LNCAP (cell line): Measurements from ENCODE around the gene GAPDHS.

Experiments
- CTCF ChIP-seq: fragments of 450-650 bp; IDR thresholded peaks from 2 replicates; pipeline ENCODE4 v1.5.1; 2017; ENCODE audit warnings: mild to moderate bottlenecking

GAPDHS gene

DNA sequence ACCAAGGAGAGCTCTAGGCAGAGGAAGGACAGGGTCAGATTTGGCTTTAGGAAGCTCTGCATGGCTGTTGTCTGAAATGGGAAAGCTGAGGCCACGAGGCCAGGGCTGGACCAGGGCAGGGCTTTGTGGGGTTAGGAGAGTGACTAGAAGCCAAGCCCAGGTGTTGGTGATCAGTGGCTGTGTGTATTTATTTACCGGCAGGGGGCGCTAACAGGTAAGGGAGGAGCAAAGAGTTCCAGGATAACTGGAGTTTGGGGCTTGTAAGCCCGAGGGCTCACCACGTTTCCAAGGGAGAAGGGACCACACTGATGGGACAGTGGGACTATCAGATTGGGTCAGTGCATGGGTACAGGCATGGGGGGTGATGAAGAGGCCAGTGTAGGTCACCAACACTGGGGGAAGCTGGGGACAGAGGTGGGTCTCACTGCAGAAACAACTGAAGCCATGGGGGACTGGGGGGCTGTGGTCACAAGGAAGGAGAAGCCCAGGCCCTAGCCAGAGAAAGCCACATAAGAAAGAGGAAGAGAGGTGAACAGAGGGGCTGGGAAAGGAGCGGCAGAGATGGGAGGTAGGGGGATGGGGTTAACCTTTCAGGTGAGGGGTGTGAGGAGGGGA is 16.0 kb downstream of the GAPDHS start:
- peak; percentile 78 for TF ChIP-seq CTCF

DNA sequence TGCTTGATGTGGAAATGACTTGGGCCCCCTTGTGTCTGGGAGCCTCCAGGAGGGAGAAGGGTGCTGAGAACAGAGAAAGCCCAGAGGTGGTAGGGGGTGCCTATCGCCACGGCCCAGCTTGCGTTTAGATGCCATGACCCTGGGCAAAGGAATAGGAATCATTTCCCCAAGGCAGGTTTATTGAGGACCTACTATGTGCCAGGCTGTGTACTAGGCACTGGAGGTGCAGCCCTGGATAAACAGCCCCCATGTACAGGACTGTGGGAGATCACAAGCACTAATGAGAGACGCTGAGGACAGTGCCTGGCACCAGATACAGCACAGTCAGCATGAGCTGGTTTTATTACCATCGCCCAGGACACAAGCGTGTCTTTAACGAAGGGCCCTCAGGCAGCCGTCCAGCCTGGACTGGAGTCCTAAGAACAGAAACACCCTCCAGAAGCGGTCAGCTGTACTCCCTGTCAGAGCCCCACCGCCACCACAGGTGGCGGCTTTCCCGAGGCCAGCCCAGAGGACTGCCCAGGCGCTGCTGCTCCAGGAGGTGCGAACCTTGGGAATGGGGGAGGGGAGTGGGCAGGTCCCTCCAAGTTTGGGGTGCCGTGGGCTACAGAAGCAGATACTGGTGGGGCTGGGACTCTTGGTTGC is 16.7 kb downstream of the GAPDHS start:
- no peak for TF ChIP-seq CTCF

DNA sequence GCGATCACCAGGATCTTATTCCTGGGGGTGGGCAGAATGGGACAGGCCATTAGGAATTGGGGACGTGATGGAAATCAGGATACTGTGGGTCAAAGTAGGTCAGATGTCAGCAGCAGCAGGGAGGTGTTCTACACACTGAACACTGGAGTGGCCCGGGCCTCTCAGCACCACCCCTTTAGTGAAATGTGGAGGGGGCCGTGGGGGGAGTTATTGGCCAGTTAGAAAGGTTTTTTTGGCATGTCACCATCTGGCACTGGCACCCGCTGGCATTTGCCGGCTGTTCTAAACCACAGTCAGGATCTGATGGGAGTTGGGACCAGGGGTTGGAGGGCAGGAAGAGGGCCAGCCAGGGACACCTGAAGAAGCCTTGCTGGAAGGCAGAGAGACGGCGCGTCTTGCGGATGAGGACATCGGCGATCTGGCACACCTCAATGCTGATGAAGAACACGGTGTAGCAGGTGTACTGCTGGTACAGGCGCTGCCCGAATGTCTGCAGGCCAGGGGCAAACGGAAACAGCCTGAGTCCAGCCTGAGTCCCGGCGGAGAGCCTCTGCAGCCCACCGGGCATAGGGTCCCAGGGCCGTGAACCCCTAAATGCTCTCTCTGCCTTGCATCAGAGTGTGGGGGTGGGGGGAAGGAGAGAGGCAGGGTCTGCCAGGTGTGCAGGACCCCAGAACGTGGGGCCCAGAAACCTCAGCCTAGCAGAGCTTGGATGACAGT is 18.0 kb downstream of the GAPDHS start:
- no peak for TF ChIP-seq CTCF

- TF ChIP-seq CTCF, result no peak
Observed at GRCh38 chr19:35552534-35553384, 19.5 kb downstream of the GAPDHS start.

- no peak for TF ChIP-seq CTCF
Observed at GRCh38 chr19:35553385-35554000, 20.2 kb downstream of the GAPDHS start.

DNA sequence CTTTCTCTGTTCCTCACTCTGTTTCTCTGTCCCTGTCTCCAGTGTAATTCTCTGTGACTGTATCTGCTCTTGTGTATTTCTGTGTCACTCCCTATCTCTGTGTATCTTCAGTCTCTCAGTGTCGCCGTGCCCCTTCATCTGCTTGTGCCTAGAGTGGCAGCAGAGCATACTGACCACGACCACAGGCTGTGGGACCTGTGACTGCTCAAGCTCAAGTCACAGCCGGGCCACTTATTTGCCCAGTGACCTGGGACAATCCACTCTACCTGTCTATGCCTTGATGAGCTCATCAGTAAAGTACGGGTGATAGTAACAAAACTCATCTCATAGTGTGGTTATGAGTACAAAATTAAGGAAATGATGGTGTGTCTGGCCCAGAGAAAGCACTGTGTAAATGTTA is 20.8 kb downstream of the GAPDHS start:
- TF ChIP-seq CTCF, result no peak
